HEK293T (cell line): ENCODE data around the gene PRKG1.

Experiments used
- FOXK2 ChIP-seq: fragments of 450-650 bp; IDR thresholded peaks from 2 replicates; pipeline ENCODE4 v1.6.1; 2016; ENCODE audit warnings: mild to moderate bottlenecking
- FOXM1 ChIP-seq: fragments of 450-650 bp; IDR thresholded peaks from 2 replicates; pipeline ENCODE4 v1.6.1; 2017; ENCODE audit warnings: mild to moderate bottlenecking, borderline replicate concordance
- TARDBP ChIP-seq: fragments of 450-650 bp; IDR thresholded peaks from 2 replicates; pipeline ENCODE4 v1.6.1; 2016

DNA sequence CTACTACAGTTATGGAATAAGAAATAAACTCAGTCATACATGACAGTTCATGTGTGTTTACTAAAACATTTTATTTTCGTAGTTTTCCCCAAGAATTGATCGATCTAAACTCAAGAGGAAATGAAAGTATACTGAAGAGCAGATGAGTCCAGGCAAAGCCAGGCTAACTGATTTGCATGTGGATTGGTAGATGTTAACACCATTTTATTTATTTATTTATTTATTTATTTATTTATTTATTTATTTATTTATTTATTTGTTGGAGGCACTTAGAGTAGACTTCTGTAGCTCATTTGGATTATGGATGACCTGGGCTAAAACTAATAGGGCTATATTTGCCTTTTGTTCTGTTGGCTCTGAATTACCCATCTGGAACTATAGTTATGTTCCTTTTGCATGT is 1171.3 kb downstream of the PRKG1 start:
- TF ChIP-seq FOXM1 (no peak), FOXK2 (no peak), TARDBP (no peak)
